NCI-H69 (cell line): ENCODE data around the gene SEMA5A.

Source experiments
- DNase-seq: peaks from one replicate; lab custom pipeline; 2025; lab: John Stamatoyannopoulos, UW

Gene SEMA5A

GRCh38 chr5:9324348-9325077 is 221.4 kb downstream of the SEMA5A start:
- peak; percentile 4 for DNase-seq

- no peak for DNase-seq
Measured at GRCh38 chr5:9320652-9321051, 225.2 kb downstream of the SEMA5A start.

GRCh38 chr5:9318031-9318430 is 227.8 kb downstream of the SEMA5A start:
- no peak for DNase-seq

DNA sequence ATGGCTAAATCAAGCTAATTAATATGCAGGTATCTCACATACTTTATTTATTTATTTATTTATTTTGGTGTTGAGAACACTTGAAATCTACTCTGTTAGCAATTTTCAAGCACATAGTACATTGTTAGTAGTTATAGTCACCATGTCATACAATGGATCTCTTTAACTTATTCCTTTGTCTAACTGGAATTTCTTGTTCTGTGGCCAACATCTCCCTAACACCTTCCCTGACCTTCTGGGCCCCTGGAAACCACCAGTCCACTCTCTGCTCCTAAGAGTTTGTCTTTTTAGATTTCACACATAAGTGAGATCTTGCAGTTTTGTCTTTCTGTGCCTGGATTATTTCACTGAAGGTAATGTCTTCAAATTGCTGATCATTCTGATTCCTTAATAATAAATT is 229.1 kb downstream of the SEMA5A start:
- DNase-seq = no peak

- DNase-seq = no peak
Measured at GRCh38 chr5:9316041-9316440, 229.8 kb downstream of the SEMA5A start.

DNA sequence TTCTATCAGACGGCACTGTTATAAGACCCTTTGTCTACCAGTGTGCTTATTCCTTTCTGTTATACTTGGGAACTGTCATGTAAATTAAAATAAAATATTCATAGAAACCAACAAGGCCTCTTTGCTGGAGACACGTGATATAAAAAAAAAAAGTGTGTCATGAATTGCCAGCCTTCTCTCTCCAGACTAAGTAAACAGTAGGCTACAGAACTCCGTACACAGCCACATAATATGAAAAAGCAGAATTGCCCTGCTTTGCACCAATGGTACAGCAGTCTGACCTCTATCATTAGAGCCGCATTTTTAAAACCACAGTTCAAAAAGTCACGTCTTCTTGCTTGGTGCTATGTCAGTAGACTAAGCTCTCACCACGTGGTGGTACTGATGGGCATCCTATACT is 231.3 kb downstream of the SEMA5A start:
- DNase-seq = no peak

DNA sequence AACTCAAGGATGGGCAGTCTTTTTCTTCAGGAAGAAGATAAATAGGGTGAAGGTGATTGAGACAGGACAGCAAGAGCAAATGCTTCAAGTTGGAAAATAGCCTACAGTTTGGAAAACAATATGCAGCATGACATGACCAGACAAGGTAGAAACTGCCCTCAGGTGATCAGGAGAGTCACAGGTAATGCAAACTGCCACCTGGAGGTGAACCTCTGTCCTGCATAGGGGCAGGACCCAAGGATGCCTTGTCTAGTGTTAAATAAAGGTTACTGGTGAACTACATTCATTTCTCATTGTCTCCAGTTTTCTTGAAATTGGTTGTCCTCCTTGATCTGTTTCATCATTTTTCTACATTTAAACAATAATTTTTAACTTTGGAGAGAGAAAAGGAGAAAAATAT is 232.1 kb downstream of the SEMA5A start:
- DNase-seq = no peak

- no peak for DNase-seq
Measured at GRCh38 chr5:9307150-9307549, 238.7 kb downstream of the SEMA5A start.

DNA sequence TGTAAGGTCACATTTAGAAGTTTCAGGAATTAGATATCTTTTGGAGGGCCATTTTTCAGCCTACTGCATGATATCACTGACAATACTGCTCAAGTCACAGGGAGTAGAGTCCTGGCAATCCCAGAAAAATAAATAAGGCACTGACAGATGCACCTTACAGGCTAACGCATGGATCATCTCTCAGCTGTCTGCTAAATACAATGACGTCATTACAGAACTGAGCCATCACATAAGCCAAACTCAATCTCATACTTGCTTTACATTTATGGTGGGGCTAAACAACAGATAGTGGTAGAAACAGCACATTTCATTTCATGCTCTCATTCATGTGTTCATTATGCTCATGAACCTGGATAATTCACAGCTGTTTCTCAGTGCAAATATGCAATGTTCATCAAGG is 243.7 kb downstream of the SEMA5A start:
- no peak for DNase-seq

DNA sequence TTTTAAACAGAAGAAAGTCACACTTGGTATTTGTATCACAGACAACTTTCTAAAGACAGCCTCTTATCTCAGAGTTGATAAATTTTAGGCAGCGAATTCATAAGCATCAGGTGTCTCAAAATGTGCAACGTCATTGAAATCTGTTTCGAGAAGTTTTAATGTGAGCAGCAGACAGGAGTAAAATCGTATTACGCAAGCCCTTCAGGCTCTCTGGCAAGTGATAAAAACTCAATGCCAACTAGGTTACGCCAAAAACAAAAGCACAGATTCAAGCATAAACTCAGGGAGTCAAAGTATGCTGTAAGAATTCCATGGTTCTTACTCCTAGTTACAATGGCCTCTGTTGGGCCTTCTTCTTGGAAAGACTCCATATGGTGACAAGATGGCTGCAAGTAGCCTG is 244.7 kb downstream of the SEMA5A start:
- no peak for DNase-seq

DNA sequence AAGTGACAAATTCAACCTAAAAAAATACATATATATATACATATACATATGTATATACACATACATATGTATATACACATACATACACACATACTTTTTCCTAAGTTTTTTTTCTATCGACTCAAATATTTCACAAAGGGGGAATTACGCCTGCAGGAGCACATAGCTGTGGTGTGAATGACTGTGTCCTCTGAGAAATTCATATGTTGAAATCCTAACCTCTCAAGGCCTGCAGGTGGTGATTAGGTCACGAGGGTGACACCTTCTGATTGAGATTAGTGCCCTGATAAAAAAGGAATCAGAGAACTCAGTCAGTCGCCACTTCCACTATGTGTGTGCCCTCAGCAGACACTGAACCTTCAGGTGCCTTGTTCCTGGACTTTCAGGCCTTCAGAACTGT is 248.7 kb downstream of the SEMA5A start:
- DNase-seq = no peak

GRCh38 chr5:9295466-9295801 is 250.4 kb downstream of the SEMA5A start:
- no peak for DNase-seq

GRCh38 chr5:9294793-9295465 is 250.9 kb downstream of the SEMA5A start:
- no peak for DNase-seq

- DNase-seq = no peak
Measured at GRCh38 chr5:9288234-9288633, 257.6 kb downstream of the SEMA5A start.

- DNase-seq = no peak
Measured at GRCh38 chr5:9284781-9285307, 261.0 kb downstream of the SEMA5A start.

- no peak for DNase-seq
Measured at GRCh38 chr5:9284272-9284671, 261.6 kb downstream of the SEMA5A start.

DNA sequence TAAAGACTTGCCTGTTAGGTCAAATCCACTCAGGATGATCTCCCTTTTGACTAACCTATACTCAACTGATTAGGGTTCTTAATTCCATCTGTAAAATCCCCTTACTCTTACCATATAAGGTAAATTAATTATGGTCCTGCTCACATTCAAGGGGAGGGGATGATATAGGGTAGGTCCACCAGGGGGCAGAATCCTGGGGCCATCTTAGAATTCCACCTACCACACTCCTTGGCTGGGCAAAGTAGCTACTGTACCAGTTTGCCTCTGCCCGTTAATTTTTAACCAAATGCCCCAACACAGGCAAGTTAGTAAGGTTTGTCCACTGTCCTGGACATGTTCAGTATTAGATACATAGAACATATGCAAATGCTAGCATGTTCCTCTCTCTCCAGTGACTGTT is 262.4 kb downstream of the SEMA5A start:
- DNase-seq = no peak

DNA sequence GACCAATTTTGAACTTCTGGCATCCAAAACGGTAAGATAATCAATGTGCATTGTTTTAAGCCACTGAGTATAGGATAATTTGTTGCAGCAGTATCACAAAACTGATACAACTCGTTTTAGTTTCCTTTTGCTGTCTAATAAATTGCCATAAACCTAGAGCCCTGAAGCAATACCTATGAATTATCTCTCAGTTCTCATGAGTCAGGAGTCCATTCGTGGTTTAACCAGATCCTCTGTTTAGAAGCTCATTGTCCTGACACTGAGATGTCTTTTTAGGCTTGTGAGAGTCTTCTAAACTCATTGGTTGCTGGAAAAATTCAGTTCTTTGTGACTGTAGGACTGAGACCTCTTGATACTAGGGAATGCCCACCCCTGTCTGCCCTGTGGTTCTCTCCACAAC is 262.9 kb downstream of the SEMA5A start:
- DNase-seq = no peak

GRCh38 chr5:9282211-9282610 is 263.7 kb downstream of the SEMA5A start:
- no peak for DNase-seq

DNA sequence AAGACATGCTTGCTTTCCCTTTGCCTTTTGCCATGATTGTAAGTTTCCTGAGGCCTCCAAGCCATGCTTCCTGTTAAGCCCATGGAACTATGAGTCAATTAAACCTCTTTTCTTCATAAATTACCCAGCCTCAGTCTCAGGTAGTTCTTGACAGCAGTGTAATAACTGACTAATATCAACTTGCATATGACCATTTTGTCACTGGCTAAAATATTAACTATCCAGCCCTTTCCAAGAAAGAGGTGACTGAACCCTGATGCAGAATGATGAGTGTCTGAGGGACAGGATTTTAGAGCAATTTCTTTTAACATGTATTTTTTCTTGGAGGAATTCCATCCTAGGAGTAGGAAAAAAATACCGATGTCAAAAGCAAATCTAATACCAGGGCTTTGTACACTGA is 266.1 kb downstream of the SEMA5A start:
- DNase-seq = no peak

DNA sequence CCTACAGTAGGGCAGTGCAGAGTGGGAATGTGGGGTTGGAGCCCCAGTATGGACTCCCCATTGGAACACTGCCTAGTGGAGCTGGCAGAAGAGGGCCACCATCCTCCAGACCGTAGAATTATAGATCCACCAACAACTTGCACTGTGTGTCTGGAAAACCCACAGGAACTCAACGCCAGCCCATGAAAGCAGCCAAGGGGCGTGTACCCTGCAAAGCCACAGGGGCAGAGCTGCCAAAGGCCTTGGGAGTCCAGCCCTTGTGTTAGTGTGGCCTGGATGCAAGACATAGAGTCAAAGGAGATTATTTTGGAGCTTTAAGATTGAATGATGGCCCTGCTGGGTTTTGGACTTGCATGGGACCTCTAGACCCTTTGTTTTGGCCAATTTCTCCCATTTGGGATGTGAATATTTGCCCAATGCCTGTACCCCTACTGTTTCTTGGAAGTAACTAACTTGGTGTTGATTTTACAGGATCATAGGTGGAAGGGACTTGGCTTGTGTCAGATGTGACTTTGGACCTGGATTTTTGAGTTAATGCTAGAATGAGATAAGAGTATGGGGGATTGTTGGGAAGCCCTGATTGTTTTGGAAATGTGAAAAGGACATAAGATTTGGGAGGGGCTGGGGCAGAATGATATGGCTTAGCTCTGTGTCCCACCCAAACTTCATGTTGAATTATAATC is 266.8 kb downstream of the SEMA5A start:
- no peak for DNase-seq

DNA sequence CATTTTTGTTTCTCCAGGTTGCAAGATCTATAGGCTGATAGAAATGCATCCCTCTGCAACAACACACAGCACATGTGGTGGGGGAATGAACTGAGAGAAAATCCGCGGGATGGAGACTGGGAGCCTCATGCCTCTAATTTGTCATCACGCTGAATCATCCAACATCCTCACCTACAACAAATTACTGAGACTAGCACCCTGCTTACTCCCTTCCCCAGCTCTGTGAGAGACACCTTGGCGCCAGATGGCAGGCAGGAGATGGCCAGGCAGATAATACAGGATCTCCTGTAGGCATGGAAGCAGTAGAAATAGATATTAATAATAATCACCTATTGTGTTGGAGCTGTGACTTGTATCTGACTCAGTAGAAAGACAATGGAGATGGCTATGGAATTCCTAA is 276.9 kb downstream of the SEMA5A start:
- DNase-seq = no peak

DNA sequence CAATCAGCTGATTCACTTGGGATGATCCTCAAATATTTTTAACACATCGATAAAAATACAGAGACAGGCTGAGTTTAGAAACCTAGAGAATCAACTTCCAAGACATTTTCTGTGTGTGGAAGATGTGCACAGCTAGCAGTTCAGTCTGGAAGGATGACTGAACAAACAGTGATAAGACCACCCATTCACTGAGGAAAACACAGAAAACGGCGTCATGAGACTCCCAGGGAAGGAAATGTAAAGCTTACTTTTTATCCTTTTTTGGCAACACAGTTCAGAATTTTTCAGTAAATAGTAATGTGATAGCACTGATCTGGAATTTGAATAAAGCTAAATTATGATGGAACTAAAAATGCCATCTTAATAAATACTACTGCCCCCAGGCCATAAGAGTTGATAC is 277.6 kb downstream of the SEMA5A start:
- no peak for DNase-seq
